NCI-H2029 (cell line): ENCODE results near the gene PIK3CD.

Experiments
- DNase-seq: peaks from one replicate; lab custom pipeline; 2025; lab: John Stamatoyannopoulos, UW

The PIK3CD gene

GRCh38 chr1:9719978-9720722 is 68.6 kb downstream of the PIK3CD start:
- no peak for DNase-seq

DNA sequence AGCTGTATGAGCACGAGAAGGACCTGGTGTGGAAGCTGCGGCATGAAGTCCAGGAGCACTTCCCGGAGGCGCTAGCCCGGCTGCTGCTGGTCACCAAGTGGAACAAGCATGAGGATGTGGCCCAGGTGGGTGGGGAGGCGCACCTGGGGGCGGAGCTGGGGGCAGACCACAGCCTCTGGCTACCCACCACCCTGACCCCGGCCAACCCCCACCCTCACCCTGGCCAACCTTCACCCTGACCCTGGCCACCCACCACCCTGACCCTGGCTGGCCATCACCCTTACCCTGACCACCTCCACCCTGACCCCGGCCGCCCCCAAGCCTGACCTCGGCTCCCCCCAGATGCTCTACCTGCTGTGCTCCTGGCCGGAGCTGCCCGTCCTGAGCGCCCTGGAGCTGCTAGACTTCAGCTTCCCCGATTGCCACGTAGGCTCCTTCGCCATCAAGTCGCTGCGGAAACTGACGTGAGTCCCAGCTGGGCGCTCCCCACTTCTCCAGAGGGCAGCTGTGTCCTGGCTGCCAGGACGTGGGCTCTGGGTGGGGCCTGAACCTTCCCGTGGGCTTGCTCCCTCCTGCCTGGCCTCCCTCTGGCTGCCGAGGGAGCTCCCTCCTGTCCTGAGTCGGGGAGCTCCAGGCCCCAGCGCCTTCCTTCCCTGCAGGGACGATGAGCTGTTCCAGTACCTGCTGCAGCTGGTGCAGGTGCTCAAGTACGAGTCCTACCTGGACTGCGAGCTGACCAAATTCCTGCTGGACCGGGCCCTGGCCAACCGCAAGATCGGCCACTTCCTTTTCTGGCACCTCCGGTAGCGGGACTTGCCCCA is 69.5 kb downstream of the PIK3CD start:
- DNase-seq: no peak

- no peak for DNase-seq
Measured at GRCh38 chr1:9721606-9722377, 70.3 kb downstream of the PIK3CD start.

DNA sequence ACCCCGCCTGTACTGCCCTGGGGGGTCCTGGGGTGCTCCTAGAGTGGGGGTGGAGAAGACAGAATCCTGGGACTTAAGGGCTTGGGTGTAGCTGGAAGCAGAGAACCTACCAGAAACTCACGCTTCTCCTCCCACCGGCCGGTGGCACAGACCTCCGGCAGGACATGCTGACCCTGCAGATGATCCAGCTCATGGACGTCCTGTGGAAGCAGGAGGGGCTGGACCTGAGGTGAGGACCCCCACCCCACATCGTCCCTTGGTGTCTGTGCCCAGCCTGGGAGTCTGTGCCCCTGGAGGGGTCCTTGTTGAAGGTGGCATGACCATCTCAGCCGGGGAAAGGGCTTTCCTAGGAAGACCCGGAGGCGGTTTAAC is 70.8 kb downstream of the PIK3CD start:
- no peak for DNase-seq

GRCh38 chr1:9723068-9723805 is 71.7 kb downstream of the PIK3CD start:
- no peak for DNase-seq

DNA sequence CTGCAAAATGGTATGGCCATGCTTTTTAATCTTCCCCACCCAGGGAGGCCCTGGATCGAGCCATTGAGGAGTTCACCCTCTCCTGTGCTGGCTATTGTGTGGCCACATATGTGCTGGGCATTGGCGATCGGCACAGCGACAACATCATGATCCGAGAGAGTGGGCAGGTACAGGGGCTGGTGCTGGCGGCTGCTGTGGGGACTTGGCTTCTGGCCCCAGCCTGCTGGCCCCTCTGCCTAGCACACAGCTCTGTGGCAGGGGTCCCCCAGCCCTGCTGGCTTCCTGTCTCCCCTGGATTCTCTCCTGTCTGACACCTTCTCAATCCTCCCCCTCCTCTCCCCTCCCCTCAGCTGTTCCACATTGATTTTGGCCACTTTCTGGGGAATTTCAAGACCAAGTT is 72.4 kb downstream of the PIK3CD start:
- no peak for DNase-seq

GRCh38 chr1:9724706-9725476 is 73.4 kb downstream of the PIK3CD start:
- DNase-seq: peak; percentile 20

DNA sequence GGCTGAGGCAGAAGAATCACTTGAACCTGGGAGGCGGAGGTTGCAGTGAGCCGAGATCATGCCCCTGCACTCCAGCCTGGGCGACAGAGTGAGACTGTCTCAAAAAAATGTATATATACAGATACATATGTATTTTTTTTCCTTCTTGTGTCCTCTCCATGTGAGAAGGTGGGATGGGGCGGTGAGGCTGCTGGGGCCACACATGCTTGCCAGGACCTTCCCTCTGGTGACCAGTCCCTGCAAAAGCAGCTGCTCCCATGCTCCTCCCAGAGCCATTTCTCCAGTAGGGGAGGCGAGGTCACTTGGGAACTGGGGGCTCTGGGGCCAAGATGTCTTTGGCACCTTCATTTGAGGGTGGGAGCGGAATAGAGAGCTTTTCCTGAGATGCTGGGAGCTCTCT is 74.9 kb downstream of the PIK3CD start:
- DNase-seq: no peak

GRCh38 chr1:9726905-9727595 is 75.5 kb downstream of the PIK3CD start:
- no peak for DNase-seq

GRCh38 chr1:9728451-9729295 is 77.1 kb downstream of the PIK3CD start:
- DNase-seq: no peak

DNA sequence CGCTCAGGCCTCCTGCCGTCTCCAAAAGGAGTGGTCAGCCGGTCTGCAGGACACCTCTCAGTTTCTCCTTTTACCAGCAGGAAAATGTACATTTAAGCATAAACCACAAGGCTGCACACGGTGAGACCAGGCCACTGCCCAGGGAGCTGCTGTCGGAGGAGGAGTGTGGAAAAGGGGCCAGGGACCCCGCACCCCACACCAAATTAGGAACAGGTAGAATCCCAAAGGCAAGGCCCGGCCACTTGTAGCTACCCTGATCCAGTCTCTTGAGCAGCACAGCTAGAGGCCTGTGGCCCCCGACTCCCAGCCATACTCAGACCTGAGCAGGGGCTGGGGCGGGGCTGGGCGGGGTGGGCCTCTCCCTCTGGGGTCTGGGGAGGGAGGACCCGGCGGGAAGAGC is 78.0 kb downstream of the PIK3CD start:
- DNase-seq: no peak

- no peak for DNase-seq
Measured at GRCh38 chr1:9730096-9730901, 78.8 kb downstream of the PIK3CD start.

DNA sequence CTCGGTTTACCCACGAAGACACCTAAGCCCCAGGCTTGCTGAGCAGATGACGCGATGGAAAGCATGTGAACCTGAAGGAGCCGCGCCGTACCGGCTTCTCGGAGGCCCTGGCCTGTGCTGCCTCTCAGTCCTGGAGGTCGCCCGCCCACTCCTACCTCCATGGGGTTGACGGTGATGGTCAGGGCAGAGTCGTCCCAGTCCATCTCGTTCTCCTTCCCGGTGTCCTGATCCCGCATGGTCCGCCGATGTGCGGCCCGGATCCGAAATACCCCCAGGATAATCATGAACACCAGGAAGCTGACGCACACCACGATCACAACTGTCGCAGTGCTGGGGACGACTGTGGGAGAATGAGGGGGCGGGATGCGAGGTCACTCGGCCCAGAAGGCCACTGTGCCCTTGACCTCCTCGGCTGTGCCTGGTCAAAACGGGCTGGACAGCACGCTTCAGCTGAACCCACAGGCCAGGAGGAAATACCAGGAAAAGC is 79.6 kb downstream of the PIK3CD start:
- no peak for DNase-seq

DNA sequence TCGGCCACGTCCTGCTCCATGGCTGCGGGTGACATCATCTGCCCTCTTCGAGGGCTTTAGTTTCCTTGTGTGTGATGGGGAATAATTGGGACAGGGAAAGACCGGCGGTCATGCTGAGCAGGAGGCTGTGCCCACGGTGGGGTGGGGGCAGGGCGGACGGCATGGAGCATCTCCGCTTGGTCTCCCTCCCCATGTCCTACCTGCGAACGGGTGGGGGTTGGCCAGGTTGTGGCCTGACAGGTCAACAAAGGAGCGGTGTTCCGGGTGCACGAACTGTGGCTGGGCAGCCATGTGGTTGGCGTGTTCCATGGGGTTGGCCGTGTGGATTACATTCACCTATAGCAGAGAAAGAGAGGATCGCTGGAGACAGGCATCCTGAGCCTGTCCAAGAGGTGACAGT is 80.0 kb downstream of the PIK3CD start:
- no peak for DNase-seq

DNA sequence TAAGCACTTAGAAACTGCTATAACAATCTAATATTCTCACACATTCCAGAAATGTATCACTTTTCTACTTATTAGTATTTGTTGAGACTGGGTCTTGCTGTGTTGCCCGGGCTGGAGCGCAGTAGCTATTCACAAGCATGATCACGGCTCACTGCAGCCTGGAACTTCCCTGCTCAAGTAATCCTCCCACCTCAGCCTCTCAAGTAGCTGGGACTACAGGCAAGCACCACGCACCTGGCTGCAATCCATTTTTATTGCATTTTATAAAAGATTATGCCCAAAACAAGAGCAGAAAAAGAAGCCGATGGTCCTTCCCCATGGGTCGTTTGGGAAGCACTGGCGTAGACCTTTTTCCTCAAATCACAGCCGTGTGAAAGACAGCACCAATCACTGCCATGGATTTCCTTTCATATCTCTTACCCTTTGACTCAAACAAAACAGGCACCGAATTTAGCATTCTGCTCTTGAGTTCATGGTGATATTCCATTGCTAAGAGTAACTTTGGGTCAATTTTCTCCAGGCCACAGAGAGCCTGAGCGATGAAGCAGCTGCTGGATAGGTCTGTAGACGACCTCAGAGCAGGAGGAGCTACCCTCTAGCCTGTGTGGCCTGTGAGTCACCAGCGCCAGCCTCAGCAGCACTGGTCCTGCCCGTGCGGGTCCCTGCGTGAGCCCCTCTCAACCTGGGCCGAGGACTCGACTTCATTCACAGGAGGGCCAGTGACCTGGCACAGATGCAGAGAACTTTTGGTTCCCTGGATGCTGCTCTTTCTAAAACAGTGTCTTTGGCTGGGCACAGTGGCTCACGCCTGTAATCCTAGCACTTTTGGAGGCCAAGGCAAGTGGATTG is 80.8 kb downstream of the PIK3CD start:
- no peak for DNase-seq

DNA sequence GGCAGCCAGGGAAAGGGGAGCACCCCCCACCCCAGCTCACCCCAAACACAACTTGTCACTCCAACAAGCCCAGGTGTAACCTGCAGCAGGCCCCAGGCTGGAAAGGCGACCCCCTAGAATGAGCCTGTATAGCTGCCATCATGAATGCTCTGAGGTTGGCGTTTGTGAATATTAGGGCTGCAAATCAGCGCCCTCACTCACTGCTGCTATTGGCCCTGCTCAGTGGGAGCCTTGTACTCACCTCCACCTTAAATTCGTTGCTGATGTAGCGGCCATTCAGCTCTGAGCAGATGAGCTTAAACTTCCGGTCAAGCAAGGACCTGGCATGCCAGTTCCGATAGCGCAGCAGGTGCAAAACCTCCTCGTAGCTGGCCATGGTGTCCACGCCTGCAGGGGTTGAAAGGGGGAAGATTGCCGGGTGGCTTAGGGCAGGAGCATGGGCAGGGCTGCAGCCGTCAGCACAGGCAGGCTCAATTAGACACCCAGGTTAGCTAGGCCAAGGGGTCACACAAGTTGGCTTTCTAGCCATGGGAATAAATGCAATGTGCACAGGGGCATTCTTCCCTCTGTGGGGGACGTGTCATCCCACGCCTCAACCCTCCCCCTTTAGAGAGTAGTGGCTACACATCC is 81.7 kb downstream of the PIK3CD start:
- no peak for DNase-seq

DNA sequence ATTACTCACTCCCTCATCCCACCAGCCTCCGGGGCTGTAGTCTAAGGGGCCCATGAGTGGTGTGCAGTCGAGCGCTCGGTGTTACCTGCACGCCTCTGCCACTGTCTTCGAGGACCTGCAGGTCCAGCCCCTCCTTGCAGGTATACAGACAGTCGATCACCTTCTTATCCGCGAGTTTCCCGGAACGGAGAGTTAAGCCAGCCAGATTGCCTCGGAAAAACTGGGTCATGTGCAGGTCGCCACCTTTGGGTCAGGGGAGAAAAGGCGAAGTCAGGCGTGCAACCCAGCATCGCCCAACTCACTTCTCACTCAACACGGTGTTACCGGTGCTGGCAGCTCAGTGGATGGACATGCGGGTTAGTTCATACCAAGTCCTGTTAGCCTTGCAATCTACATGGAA is 84.3 kb downstream of the PIK3CD start:
- no peak for DNase-seq
